H1 (cell line): ENCODE measurements around the gene ZBTB43. TPM values are rescaled to one million over a fixed set of nuclear protein-coding genes. Genes with fewer than 3 reads are reported as not detected.

Source experiments
- CTCF ChIA-PET: fragments of 300-600 bp; sonication (Branson Sonifier 250); formaldehyde crosslinking; loops from one replicate; lab custom pipeline; 2021; ENCODE audit not compliant: partially characterized antibody; lab: Charles Lee
- POLR2A ChIA-PET: fragments of 300-600 bp; sonication (Branson Sonifier 250); formaldehyde crosslinking; loops from one replicate; lab custom pipeline; 2021; ENCODE audit warnings: inconsistent platforms; ENCODE audit not compliant: partially characterized antibody; lab: Charles Lee
- DNase-seq, 2 experiments: peaks; one replicate each; pipeline versions ENCODE4 v3.0.0 to v3.0.0-alpha.2; 2010 to 2022; ENCODE audit warnings: low spot score in 2 of 2, low read depth in 1 of 2, mixed read lengths in 1 of 2
- FAIRE-seq: peaks from 2 replicates; lab custom pipeline; 2011; peaks lifted over from hg19 to GRCh38; lab: Jason Lieb, UNC
- H2AFZ ChIP-seq: 2 replicates; pipeline ENCODE4 v1.8.1; 2012; ENCODE audit warnings: low read length, inconsistent platforms
- H2AK5ac ChIP-seq: 2 replicates; pipeline ENCODE4 v1.6.1; 2013; ENCODE audit warnings: low read depth, low read length
- H2BK120ac ChIP-seq: replicated peaks from 2 replicates; pipeline ENCODE3; 2013; ENCODE audit warnings: low read depth, low read length, inconsistent platforms
- H2BK12ac ChIP-seq: 2 replicates; pipeline ENCODE4 v1.6.1; 2013; ENCODE audit warnings: low read depth, low read length
- H2BK15ac ChIP-seq: 2 replicates; pipeline ENCODE4 v1.6.1; 2013; ENCODE audit warnings: low read length
- H2BK20ac ChIP-seq: 2 replicates; pipeline ENCODE4 v1.6.1; 2013; ENCODE audit warnings: low read length
- H2BK5ac ChIP-seq: 2 replicates; pipeline ENCODE4 v1.6.1; 2013; ENCODE audit warnings: low read depth, low read length
- H3K14ac ChIP-seq: 2 replicates; pipeline ENCODE4 v1.6.1; 2013; ENCODE audit warnings: inconsistent platforms; ENCODE audit not compliant: insufficient read length
- H3K18ac ChIP-seq: 2 replicates; pipeline ENCODE4 v1.6.1; 2013; ENCODE audit warnings: low read length; ENCODE audit errors: extremely low read depth
- H3K23ac ChIP-seq: 2 replicates; pipeline ENCODE4 v1.6.1; 2013; ENCODE audit warnings: inconsistent platforms; ENCODE audit not compliant: insufficient read length
- H3K23me2 ChIP-seq: 2 replicates; pipeline ENCODE4 v1.6.1; 2013; ENCODE audit warnings: low read depth, low read length
- H3K27ac ChIP-seq: 2 replicates; pipeline ENCODE4 v1.6.1; 2011; ENCODE audit warnings: low read depth, low read length, inconsistent platforms
- H3K27me3 ChIP-seq, 4 experiments: replicated peaks in 1 of 4; 1 replicate in 1 of 4; 2 replicates in 3 of 4; pipeline versions ENCODE4 v1.6.1 to v1.8.1; 2011 to 2013; ENCODE audit warnings: low read length in 3 of 4, mild to moderate bottlenecking in 3 of 4, inconsistent platforms in 2 of 4, mixed read lengths in 2 of 4, moderate library complexity in 1 of 4; ENCODE audit not compliant: control insufficient read depth in 3 of 4, insufficient read depth in 3 of 4; ENCODE audit errors: extremely low read depth in 1 of 4
- H3K36me3 ChIP-seq, 4 experiments: 2 replicates each; pipeline versions ENCODE4 v1.6.1 to v1.8.1; 2011 to 2013; ENCODE audit warnings: mild to moderate bottlenecking in 4 of 4, low read length in 3 of 4, moderate library complexity in 2 of 4, control low read depth in 1 of 4, inconsistent platforms in 1 of 4; ENCODE audit not compliant: insufficient read depth in 4 of 4, control insufficient read depth in 2 of 4
- H3K4ac ChIP-seq: replicated peaks from 2 replicates; pipeline ENCODE3; 2013; ENCODE audit warnings: low read length, low read depth, mixed read lengths, inconsistent platforms; ENCODE audit not compliant: insufficient read length
- H3K4me1 ChIP-seq, 4 experiments: replicated peaks in 1 of 4; 1 replicate in 1 of 4; 2 replicates in 3 of 4; pipeline versions ENCODE4 v1.6.1 to v1.8.1; 2011 to 2013; ENCODE audit warnings: low read length in 3 of 4, inconsistent platforms in 2 of 4, mixed read lengths in 1 of 4; ENCODE audit not compliant: insufficient read depth in 4 of 4, control insufficient read depth in 3 of 4
- H3K4me2 ChIP-seq, 2 experiments: 2 replicates each; pipeline versions ENCODE4 v1.6.1 to v1.8.1; 2011 to 2013; ENCODE audit warnings: low read depth in 2 of 2, low read length in 2 of 2, control low read depth in 1 of 2, inconsistent platforms in 1 of 2, mild to moderate bottlenecking in 1 of 2; ENCODE audit not compliant: insufficient read depth in 1 of 2
- H3K4me3 ChIP-seq, 4 experiments: fragments of 200-600, 300-600 bp in 1 of 4; sonication (generic), shearing (Covaris generic), sonication (Bioruptor Twin) in 1 of 4; 2 replicates each; pipeline versions ENCODE4 v1.5.1 to v1.8.1; 2011 to 2016; ENCODE audit warnings: low read length in 4 of 4, low read depth in 3 of 4, control low read depth in 2 of 4, inconsistent platforms in 2 of 4, mild to moderate bottlenecking in 2 of 4, mixed read lengths in 1 of 4, moderate library complexity in 1 of 4; ENCODE audit not compliant: insufficient read depth in 2 of 4; ENCODE audit errors: extremely low read depth in 1 of 4
- H3K56ac ChIP-seq: replicated peaks from 2 replicates; pipeline ENCODE3; 2013; ENCODE audit warnings: low read depth, mild to moderate bottlenecking, mixed read lengths, low read length, inconsistent platforms; ENCODE audit not compliant: insufficient read length
- H3K79me1 ChIP-seq: 2 replicates; pipeline ENCODE4 v1.6.1; 2013; ENCODE audit warnings: low read depth, low read length, control low read depth
- H3K79me2 ChIP-seq, 2 experiments: 2 replicates each; pipeline versions ENCODE4 v1.6.1 to v1.8.1; 2012 to 2013; ENCODE audit warnings: low read length in 2 of 2, mild to moderate bottlenecking in 2 of 2, inconsistent platforms in 1 of 2; ENCODE audit not compliant: insufficient read depth in 2 of 2, control insufficient read depth in 1 of 2
- H3K9ac ChIP-seq, 4 experiments: replicated peaks in 1 of 4; 1 replicate in 1 of 4; 2 replicates in 3 of 4; pipeline versions ENCODE4 v1.6.1 to v1.8.1; 2011 to 2013; ENCODE audit warnings: low read depth in 3 of 4, low read length in 3 of 4, control low read depth in 2 of 4, mild to moderate bottlenecking in 2 of 4, moderate library complexity in 2 of 4, inconsistent platforms in 1 of 4; ENCODE audit errors: extremely low read depth in 1 of 4
- H3K9me3 ChIP-seq, 2 experiments: 2 replicates each; pipeline versions ENCODE4 v1.6.1 to v1.8.1; 2012 to 2013; ENCODE audit warnings: mild to moderate bottlenecking in 2 of 2, moderate library complexity in 2 of 2, control low read depth in 1 of 2, inconsistent platforms in 1 of 2, low read depth in 1 of 2, low read length in 1 of 2, mixed read lengths in 1 of 2; ENCODE audit not compliant: insufficient read depth in 2 of 2
- H4K20me1 ChIP-seq, 2 experiments: replicated peaks in 1 of 2; 2 replicates each; pipeline versions ENCODE3 to v1.8.1; 2011 to 2013; ENCODE audit warnings: inconsistent platforms in 2 of 2, low read length in 2 of 2, mild to moderate bottlenecking in 1 of 2; ENCODE audit not compliant: insufficient read depth in 2 of 2, control insufficient read depth in 1 of 2
- H4K5ac ChIP-seq: 2 replicates; pipeline ENCODE4 v1.6.1; 2013; ENCODE audit warnings: low read length, low read depth, mixed read lengths, inconsistent platforms; ENCODE audit not compliant: insufficient read length
- H4K8ac ChIP-seq: 2 replicates; pipeline ENCODE4 v1.8.0; 2013; ENCODE audit warnings: mild to moderate bottlenecking, moderate library complexity, low read length, inconsistent platforms; ENCODE audit not compliant: insufficient read depth; ENCODE audit errors: extremely low read depth
- H4K91ac ChIP-seq: replicated peaks from 2 replicates; pipeline ENCODE3; 2013; ENCODE audit warnings: low read length, mixed read lengths, inconsistent platforms; ENCODE audit not compliant: insufficient read length
- CREB1 ChIP-seq: IDR thresholded peaks from 2 replicates; pipeline ENCODE4 v1.6.1; 2012; ENCODE audit warnings: inconsistent platforms
- HDAC6 ChIP-seq: IDR thresholded peaks from one replicate; pipeline ENCODE4 v1.7.1; 2012; ENCODE audit warnings: low read depth, mild to moderate bottlenecking, inconsistent platforms, low read length, moderate library complexity
- POLR2A ChIP-seq, 2 experiments: IDR thresholded peaks; 1 replicate in 1 of 2; 2 replicates in 1 of 2; pipeline ENCODE4 v1.6.1; 2011; ENCODE audit warnings: low read depth in 2 of 2, low read length in 2 of 2, mild to moderate bottlenecking in 2 of 2; ENCODE audit errors: control extremely low read depth in 1 of 2
- SAP30 ChIP-seq: fragments of 300-600 bp; sonication (generic); IDR thresholded peaks from 2 replicates; pipeline ENCODE4 v1.7.1; 2012; ENCODE audit warnings: low read length, moderate library complexity, mild to moderate bottlenecking, inconsistent platforms; ENCODE audit not compliant: insufficient read depth, insufficient replicate concordance
- SRF ChIP-seq: IDR thresholded peaks from 2 replicates; pipeline ENCODE4 v1.6.1; 2011; ENCODE audit warnings: mild to moderate bottlenecking, low read depth, low read length, moderate library complexity
- SUZ12 ChIP-seq: fragments of 200-600 bp; sonication (generic); IDR thresholded peaks from 2 replicates; pipeline ENCODE4 v1.6.1; 2012; ENCODE audit warnings: mild to moderate bottlenecking, inconsistent platforms, low read length, moderate library complexity, mixed read lengths
- TAF1 ChIP-seq: IDR thresholded peaks from 2 replicates; pipeline ENCODE4 v1.6.1; 2011; ENCODE audit warnings: mild to moderate bottlenecking, low read depth, low read length
- TEAD4 ChIP-seq: IDR thresholded peaks from 2 replicates; pipeline ENCODE4 v1.6.1; 2012; ENCODE audit warnings: low read depth, low read length, inconsistent platforms, mixed read lengths
- WGBS, 2 experiments: shearing (Covaris generic) in 1 of 2; methylation state at CpG; one replicate each; pipeline versions ENCODE4 v1.1.6 to v1.1.7; 2013 to 2015; ENCODE audit warnings: low lambda C conversion rate in 2 of 2, mixed read lengths in 2 of 2, inconsistent platforms in 1 of 2, low coverage in 1 of 2, missing lambda C conversion rate in 1 of 2; ENCODE audit not compliant: insufficient replicate concordance in 2 of 2, insufficient coverage in 1 of 2, insufficient read length in 1 of 2; ENCODE audit errors: extremely low coverage in 1 of 2, missing lambda C conversion rate in 1 of 2; 5-methylcytosine and 5-hydroxymethylcytosine counted together
- polyA plus RNA-seq, 7 experiments: library from polyadenylated mRNA; depleted of rRNA in 3 of 7; stranded (reverse) in 5 of 7; unstranded in 2 of 7; fragments of >200 nt in 5 of 7; fragments of 200-250 nt in 2 of 7; gene quantifications; 1 replicate in 5 of 7; 2 replicates in 1 of 7; 4 replicates in 1 of 7; pipeline versions ENCODE4 v1.2.1 to v1.2.3, GENCODE V29; 2011 to 2013; ENCODE audit warnings: missing spikeins in 2 of 7, mixed read lengths in 2 of 7
- total RNA-seq: library from RNA; stranded (reverse); fragmentation: NEBNext Ultra II Directional; extraction: Animal tissue kit (Norgen Biotek cat#: 25700); gene quantifications from 2 replicates; pipeline ENCODE4 v1.2.1, GENCODE V29; 2021
- TF ChIP-seq, protein P1 (sequence below), 3 experiments: IDR thresholded peaks; 1 replicate in 2 of 3; 2 replicates in 1 of 3; pipeline versions ENCODE4 v1.5.1 to v1.6.1; 2011; ENCODE audit warnings: low read length in 3 of 3, mild to moderate bottlenecking in 3 of 3, inconsistent platforms in 2 of 3, low read depth in 1 of 3, moderate library complexity in 1 of 3; ENCODE audit not compliant: insufficient read depth in 1 of 3; ENCODE audit errors: control extremely low read depth in 1 of 3

Gene ZBTB43
- total and polyA plus RNA-seq, 2 of the 8 experiments (the other 6 are each of a cell fraction or from before 2014, with no cell fraction given), result 4.1 to 16.7 TPM

DNA sequence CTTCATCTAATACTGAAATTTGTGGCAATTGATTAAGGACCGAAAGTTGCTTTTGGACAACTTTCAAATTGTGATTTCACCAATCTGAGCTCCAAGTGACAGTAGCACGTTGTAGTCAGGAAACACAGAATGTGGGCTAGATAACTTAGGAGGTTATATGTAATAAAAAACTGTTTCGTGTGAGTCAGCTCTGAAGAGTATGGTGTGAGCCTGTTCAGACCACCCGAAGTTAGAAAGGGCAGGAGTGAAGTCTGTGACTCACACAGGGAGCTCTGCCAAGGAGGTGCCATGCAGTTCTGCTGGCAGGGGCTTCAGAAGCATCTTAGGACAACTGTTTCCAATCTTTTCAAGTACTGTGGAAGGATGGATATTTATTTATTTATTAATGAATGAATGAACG lies 39.2 kb downstream of the ZBTB43 start:
- H2BK5ac ChIP-seq, result no peak overlapping the region
- peaks cover 0 to 3% of the 10 kb centered on the region in 2 experiments for H4K20me1 ChIP-seq
- H2BK20ac ChIP-seq, result no peak overlapping the region
- no peak overlapping the region for H2BK120ac ChIP-seq
- H3K4me2 ChIP-seq, result no peak overlapping the region
- no peak for DNase-seq
- H3K14ac ChIP-seq, result no peak overlapping the region
- H2AK5ac ChIP-seq, result no peak overlapping the region
- H3K4ac ChIP-seq, result no peak overlapping the region
- no peak overlapping the region for H4K91ac ChIP-seq
- H3K27ac ChIP-seq, result no peak overlapping the region
- FAIRE-seq, result no peak
- H2BK15ac ChIP-seq, result no peak overlapping the region
- no peaks in the 10 kb centered on the region for H3K79me1 ChIP-seq
- H3K27me3 ChIP-seq, result no peaks in the 10 kb centered on the region
- H3K36me3 ChIP-seq, result no peaks in the 10 kb centered on the region
- H2AFZ ChIP-seq, result no peak overlapping the region
- 86% methylated on average over 5 of the region's 5 CpGs; no CpG with 5 or more reads in 1 of the 2 experiments for WGBS, 2 experiments
- H3K56ac ChIP-seq, result no peak overlapping the region
- no peak overlapping the region for H3K4me3 ChIP-seq
- ChIA-PET CTCF (interaction anchor here (0.6 to 1.0 kb wide), 2 partner anchors 8 to 321 kb away, joined by 3 read pairs; no protein-coding TSS in a partner anchor), POLR2A (no interaction called here)
- no peaks in the 10 kb centered on the region for H3K79me2 ChIP-seq
- no peak overlapping the region for H3K23ac ChIP-seq
- no peak overlapping the region for H2BK12ac ChIP-seq
- H4K8ac ChIP-seq, result no peak overlapping the region
- no peak overlapping the region for H3K18ac ChIP-seq
- H3K23me2 ChIP-seq, result no peaks in the 10 kb centered on the region
- H3K4me1 ChIP-seq, result no peaks in the 10 kb centered on the region
- H3K9me3 ChIP-seq, result no peaks in the 10 kb centered on the region
- H3K9ac ChIP-seq, result no peak overlapping the region
- H4K5ac ChIP-seq, result no peak overlapping the region
- TF ChIP-seq CREB1, result no peak
- TF ChIP-seq TEAD4, result no peak
- TF ChIP-seq SRF, result no peak
- TF ChIP-seq TAF1, result no peak
- TF ChIP-seq, protein P1, sequence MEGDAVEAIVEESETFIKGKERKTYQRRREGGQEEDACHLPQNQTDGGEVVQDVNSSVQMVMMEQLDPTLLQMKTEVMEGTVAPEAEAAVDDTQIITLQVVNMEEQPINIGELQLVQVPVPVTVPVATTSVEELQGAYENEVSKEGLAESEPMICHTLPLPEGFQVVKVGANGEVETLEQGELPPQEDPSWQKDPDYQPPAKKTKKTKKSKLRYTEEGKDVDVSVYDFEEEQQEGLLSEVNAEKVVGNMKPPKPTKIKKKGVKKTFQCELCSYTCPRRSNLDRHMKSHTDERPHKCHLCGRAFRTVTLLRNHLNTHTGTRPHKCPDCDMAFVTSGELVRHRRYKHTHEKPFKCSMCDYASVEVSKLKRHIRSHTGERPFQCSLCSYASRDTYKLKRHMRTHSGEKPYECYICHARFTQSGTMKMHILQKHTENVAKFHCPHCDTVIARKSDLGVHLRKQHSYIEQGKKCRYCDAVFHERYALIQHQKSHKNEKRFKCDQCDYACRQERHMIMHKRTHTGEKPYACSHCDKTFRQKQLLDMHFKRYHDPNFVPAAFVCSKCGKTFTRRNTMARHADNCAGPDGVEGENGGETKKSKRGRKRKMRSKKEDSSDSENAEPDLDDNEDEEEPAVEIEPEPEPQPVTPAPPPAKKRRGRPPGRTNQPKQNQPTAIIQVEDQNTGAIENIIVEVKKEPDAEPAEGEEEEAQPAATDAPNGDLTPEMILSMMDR (IDR thresholded peaks at IDR 0.05; ENCODE audit: control extremely low read depth in 1 of 3, insufficient read depth in 1 of 3, low read depth in 1 of 3, low read length in 3 of 3), result no peak
- TF ChIP-seq POLR2A (IDR thresholded peaks at IDR 0.05; ENCODE audit: control extremely low read depth in 1 of 2, low read depth in 2 of 2, low read length in 2 of 2), result no peak
- no peak for TF ChIP-seq SUZ12
- no peak for TF ChIP-seq HDAC6
- TF ChIP-seq SAP30, result no peak
